ENCODE results near the gene CNTLN. TPM values are rescaled to one million over a fixed set of nuclear protein-coding genes. Genes with fewer than 3 reads are reported as not detected.

The CNTLN gene
- total RNA-seq, 1 donor from 2014 or later: 14.1 TPM

- no peak for TF ChIP-seq CTCF (conservative IDR thresholded peaks at IDR 0.05)
- H3K27me3 Mint-ChIP-seq: no peaks in the 10 kb centered on the region
- H3K27ac Mint-ChIP-seq: no peak overlapping the region
- H3K36me3 Mint-ChIP-seq: no peaks in the 10 kb centered on the region
- H3K9me3 Mint-ChIP-seq: no peaks in the 10 kb centered on the region
- H3K4me1 Mint-ChIP-seq (ENCODE audit: unreplicated experiment): peaks cover 3% of the 10 kb centered on the region
- H3K4me3 Mint-ChIP-seq: no peak overlapping the region
- no peak for DNase-seq (ENCODE audit: extremely low spot score, unreplicated experiment)
Measured at GRCh38 chr9:17185481-17186029, 50.7 kb downstream of the CNTLN start.

GRCh38 chr9:17191082-17191481 is 56.2 kb downstream of the CNTLN start:
- Mint-ChIP-seq H3K27me3 (no peaks in the 10 kb centered on the region), H3K27ac (no peak overlapping the region), H3K4me1 (ENCODE audit: unreplicated experiment) (peaks cover 7% of the 10 kb centered on the region), H3K4me3 (no peak overlapping the region), H3K36me3 (no peaks in the 10 kb centered on the region), H3K9me3 (no peaks in the 10 kb centered on the region)
- TF ChIP-seq CTCF (conservative IDR thresholded peaks at IDR 0.05): no peak
- no peak for DNase-seq (ENCODE audit: extremely low spot score, unreplicated experiment)

- Mint-ChIP-seq H3K36me3 (peaks cover 36% of the 10 kb centered on the region), H3K27ac (no peak overlapping the region), H3K4me1 (ENCODE audit: unreplicated experiment) (peaks cover 3% of the 10 kb centered on the region), H3K4me3 (no peak overlapping the region), H3K27me3 (no peaks in the 10 kb centered on the region), H3K9me3 (peaks cover 25% of the 10 kb centered on the region)
- DNase-seq (ENCODE audit: extremely low spot score, unreplicated experiment): no peak
- TF ChIP-seq CTCF (conservative IDR thresholded peaks at IDR 0.05): no peak
Measured at GRCh38 chr9:17204611-17205152, 69.8 kb downstream of the CNTLN start.

GRCh38 chr9:17216011-17216410 is 81.2 kb downstream of the CNTLN start:
- DNase-seq (ENCODE audit: extremely low spot score, unreplicated experiment): no peak
- Mint-ChIP-seq H3K36me3 (peaks cover 10% of the 10 kb centered on the region), H3K4me1 (ENCODE audit: unreplicated experiment) (no peaks in the 10 kb centered on the region), H3K27ac (no peak overlapping the region), H3K27me3 (no peaks in the 10 kb centered on the region), H3K4me3 (no peak overlapping the region), H3K9me3 (peaks cover 12% of the 10 kb centered on the region)
- TF ChIP-seq CTCF (conservative IDR thresholded peaks at IDR 0.05): no peak

GRCh38 chr9:17216646-17217045 is 81.8 kb downstream of the CNTLN start:
- Mint-ChIP-seq H3K27ac (no peak overlapping the region), H3K9me3 (peaks cover 12% of the 10 kb centered on the region), H3K36me3 (peaks cover 10% of the 10 kb centered on the region), H3K4me1 (ENCODE audit: unreplicated experiment) (no peaks in the 10 kb centered on the region), H3K4me3 (no peak overlapping the region), H3K27me3 (no peaks in the 10 kb centered on the region)
- no peak for TF ChIP-seq CTCF (conservative IDR thresholded peaks at IDR 0.05)
- DNase-seq (ENCODE audit: extremely low spot score, unreplicated experiment): no peak
